Left cardiac atrium (tissue), 4 donors: Measurements from ENCODE around the gene AZU1. TPM values are rescaled to one million over a fixed set of nuclear protein-coding genes. Genes with fewer than 3 reads are reported as not detected.
"Not testable (repeated sequence)": the region's sequence is repeated elsewhere in the genome, so short reads cannot be mapped to it uniquely, and the experiment has no call there.

Experiments
- ATAC-seq, 2 donors: fragments of 200-7000 bp; cut with Tn5 transposase; one replicate each; pipeline ENCODE4 v1.9.1; 2020; ENCODE audit warnings: mild to moderate bottlenecking in 2 of 2, moderate library complexity in 2 of 2
- DNase-seq: peaks from one replicate; pipeline ENCODE4 v3.0.0-alpha.2; 2020
- intact Hi-C, 2 donors: fragments of 100-400 bp; cut with DNase I; formaldehyde crosslinking; loops; one replicate each; pipeline versions ENCODE4 v1.14.1 to v1.15.1; 2022 to 2023
- microRNA-seq, 2 donors: library from miRNA; unstranded; fragments of <30 nt; microRNA quantifications; one replicate each; pipeline ENCODE4 v1.2.0, GENCODE V29; 2020
- total RNA-seq, 2 donors: library from RNA; stranded (reverse); fragmentation: NEBNext Ultra II Directional; extraction: Animal tissue kit (Norgen Biotek cat#: 25700); gene quantifications; one replicate each; pipeline ENCODE4 v1.2.1, GENCODE V29; 2021
- donor health status: DM: no; HTN: yes; CAD: no.
- donor health status: DM: no; HTN: yes; CAD: no; lungs with severe emphysema.
- donor health status: DM: yes; HTN: yes; CAD: no.
- donor health status: Dilated cardiomyopathy.

AZU1 gene
- total RNA-seq, 2 donors from 2014 or later, result 0.18 TPM; not detected in 1

DNA sequence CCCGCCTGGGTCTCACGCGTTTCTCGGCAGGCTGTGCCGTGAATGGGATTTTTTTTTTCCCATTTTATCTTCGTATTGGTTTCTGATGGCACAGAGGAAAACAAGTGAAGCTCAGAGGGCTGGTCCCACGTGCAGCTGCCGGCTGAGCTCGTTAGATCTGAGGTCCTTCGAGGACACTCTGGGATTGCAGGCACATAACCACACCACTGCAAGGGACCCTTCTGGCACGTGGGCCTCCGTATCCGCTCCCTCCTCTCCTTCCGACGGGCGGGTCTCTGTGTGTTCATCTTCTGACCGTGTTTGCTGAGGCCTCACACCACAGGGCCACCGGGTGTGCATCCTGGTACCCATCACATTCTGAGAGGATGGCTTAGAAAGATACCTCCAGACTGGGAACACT lies 48.5 kb downstream of the AZU1 start:
- intact Hi-C loops, result no loop called here
- no peak for ATAC-seq
- DNase-seq, result no peak

DNA sequence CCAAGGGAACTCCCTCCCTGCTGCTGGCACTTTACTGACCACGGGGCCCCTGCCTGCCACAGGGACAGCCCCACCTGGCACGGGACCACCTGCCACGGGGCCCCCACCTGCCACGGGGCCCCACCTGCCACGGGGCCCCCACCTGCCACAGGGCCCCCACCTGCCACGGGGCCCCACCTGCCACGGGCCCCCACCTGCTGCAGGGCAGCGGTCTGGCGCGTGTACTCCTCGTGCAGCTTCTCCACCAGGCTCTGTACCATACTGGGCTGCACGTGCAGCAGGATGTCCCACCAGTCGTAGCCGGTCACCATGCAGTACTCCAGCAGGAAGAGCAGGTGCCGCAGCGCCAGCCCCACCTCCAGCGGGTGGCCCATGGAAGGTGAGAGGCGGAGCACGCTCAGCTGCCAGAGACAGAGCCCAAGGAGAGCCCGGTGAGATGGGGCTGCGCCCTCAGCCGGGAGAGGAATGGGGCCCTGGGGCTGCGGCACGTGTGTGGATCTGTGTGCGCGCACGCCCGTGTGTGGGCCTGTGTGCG lies 49.2 kb downstream of the AZU1 start:
- no peak for ATAC-seq
- no peak for DNase-seq
- intact Hi-C loops, result no loop called here

DNA sequence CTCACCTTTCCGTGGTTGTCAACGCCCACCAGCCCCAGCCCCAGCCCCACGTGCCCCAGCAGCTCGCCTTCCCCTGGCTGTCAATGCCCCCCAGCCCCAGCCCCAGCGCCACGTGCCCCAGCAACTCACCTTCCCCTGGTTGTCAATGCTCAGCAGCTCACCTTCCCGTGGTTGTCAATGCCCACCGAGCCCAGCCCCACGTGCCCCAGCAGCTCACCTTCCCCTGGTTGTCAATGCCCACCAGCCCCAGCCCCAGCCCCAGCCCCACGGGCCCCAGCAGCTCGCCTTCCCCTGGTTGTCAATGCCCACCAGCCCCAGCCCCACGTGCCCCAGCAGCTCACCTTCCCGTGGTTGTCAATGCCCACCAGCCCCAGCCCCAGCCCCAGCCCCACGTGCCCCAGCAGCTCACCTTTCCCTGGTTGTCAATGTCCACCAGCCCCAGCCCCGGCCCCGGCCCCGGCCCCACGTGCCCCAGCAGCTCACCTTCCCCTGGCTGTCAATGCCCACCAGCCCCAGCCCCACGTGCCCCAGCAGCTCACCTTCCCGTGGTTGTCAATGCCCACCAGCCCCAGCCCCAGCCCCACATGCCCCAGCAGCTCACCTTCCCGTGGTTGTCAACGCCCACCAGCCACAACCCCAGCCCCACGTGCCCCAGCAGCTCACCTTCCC lies 50.5 kb downstream of the AZU1 start:
- ATAC-seq, DNase-seq, intact Hi-C loops: not testable (repeated sequence)

DNA sequence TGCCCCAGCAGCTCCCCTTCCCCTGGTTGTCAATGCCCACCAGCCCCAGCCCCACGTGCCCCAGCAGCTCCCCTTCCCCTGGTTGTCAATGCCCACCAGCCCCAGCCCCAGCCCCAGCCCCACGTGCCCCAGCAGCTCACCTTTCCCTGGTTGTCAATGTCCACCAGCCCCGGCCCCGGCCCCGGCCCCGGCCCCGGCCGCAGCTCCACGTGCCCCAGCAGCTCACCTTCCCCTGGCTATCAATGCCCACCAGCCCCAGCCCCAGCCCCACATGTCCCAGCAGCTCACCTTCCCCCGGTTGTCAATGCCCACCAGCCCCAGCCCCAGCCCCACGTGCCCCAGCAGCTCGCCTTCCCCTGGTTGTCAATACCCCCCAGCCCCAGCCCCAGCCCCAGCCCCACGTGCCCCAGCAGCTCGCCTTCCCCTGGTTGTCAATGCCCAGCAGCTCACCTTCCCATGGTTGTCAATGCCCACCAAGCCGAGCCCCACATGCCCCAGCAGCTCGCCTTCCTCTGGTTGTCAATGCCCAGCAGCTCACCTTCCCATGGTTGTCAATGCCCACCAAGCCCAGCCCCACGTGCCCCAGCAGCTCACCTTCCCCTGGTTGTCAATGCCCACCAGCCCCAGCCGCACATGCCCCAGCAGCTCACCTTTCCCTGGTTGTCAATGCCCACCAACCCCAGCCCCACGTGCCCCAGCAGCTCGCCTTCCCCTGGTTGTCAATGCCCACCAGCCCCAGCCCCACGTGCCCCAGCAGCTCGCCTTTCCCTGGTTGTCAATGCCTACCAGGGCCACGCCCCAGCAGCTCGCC lies 51.3 kb downstream of the AZU1 start:
- ATAC-seq, DNase-seq, intact Hi-C loops: not testable (repeated sequence)

DNA sequence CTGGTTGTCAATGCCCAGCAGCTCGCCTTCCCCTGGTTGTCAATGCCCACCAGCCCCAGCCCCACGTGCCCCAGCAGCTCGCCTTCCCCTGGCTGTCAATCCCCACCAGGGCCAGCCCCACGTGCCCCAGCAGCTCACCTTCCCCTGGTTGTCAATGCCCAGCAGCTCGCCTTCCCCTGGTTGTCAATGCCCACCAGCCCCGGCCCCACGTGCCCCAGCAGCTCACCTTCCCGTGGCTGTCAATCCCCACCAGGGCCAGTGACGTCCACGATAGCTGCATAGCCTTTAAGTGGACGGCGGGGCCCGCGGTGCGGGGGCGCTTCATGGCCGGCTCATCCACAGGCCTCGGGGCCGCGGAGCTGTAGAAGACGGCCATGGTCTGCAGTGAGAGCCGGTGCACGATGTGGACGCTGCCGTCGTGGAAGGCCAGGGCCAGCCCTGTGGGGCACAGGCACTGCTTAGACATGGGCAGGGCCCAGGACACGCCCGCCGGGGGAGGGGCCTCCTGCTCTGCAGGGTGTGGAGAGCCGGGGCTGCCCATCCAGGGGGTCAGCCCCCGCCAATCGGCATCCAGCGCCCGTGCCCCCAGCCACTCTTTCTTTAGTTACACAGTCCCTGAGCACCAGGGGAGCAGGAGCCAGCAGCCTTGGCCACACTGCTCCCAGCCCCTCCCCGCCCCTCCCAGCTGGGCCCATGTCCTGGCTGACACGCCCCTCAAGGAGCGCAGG lies 52.2 kb downstream of the AZU1 start:
- ATAC-seq (no peak), DNase-seq (no peak)
- intact Hi-C loops, result no loop called here

Small RNA genes within 50 kb of the gene (microRNA-seq; reads per million reads assigned to microRNA genes)
- gene MIR3187 (0.82 to 2.0 reads per million in 2 donors), gene MIR4745 (1.1 to 1.2 reads per million in 2 donors)

Other genes starting within 250 kb of the AZU1 start
- gene HCN2, start 238.0 kb upstream of the AZU1 start, total RNA-seq, result 1 to 10 TPM; 4.3 to 10.0 TPM
- 10 to 100 TPM; 33.7 to 43.6 TPM for gene POLRMT, start 194.3 kb upstream of the AZU1 start, total RNA-seq
- gene FGF22, start 188.0 kb upstream of the AZU1 start, total RNA-seq, result under 1 TPM in 1 of 2 donors, not detected in 1; 0.44 TPM
- 10 to 100 TPM; 19.2 to 35.9 TPM for gene RNF126, start 164.6 kb upstream of the AZU1 start, total RNA-seq
- gene FSTL3, start 151.4 kb upstream of the AZU1 start, total RNA-seq, result 100 to 1,000 TPM in 1 of 2 donors, 10 to 100 TPM in 1; 33.5 to 118 TPM
- gene PRSS57, start 132.4 kb upstream of the AZU1 start, total RNA-seq, result not detected
- 10 to 100 TPM; 48.9 to 49.7 TPM for gene PALM, start 118.9 kb upstream of the AZU1 start, total RNA-seq
- under 1 TPM in 1 of 2 donors, not detected in 1; 0.18 TPM for gene MISP, start 76.7 kb upstream of the AZU1 start, total RNA-seq
- gene PTBP1, start 30.4 kb upstream of the AZU1 start, total RNA-seq, result 100 to 1,000 TPM in 1 of 2 donors, 10 to 100 TPM in 1; 90.1 to 131 TPM
- gene PLPPR3, start 5.9 kb upstream of the AZU1 start, total RNA-seq, result under 1 TPM; 0.21 to 0.27 TPM
- not detected for gene PRTN3, start 13.2 kb downstream of the AZU1 start, total RNA-seq
- gene ELANE, start 24.5 kb downstream of the AZU1 start, total RNA-seq, result 1 to 10 TPM; 1.5 to 2.4 TPM
- gene CFD, start 31.8 kb downstream of the AZU1 start, total RNA-seq, result 100 to 1,000 TPM; 277 to 861 TPM
- 10 to 100 TPM; 25.4 to 27.4 TPM for gene MED16, start 65.3 kb downstream of the AZU1 start, total RNA-seq
- gene RNU6-9, start 65.6 kb downstream of the AZU1 start, total RNA-seq, result not detected
- 10 to 100 TPM; 18.3 to 31.6 TPM for gene R3HDM4, start 85.4 kb downstream of the AZU1 start, total RNA-seq
- not detected for gene KISS1R, start 89.5 kb downstream of the AZU1 start, total RNA-seq
- gene ARID3A, start 98.2 kb downstream of the AZU1 start, total RNA-seq, result 1 to 10 TPM; 5.3 to 5.8 TPM
- 10 to 100 TPM; 16.2 to 17.2 TPM for gene WDR18, start 156.5 kb downstream of the AZU1 start, total RNA-seq
- gene GRIN3B, start 172.6 kb downstream of the AZU1 start, total RNA-seq, result under 1 TPM in 1 of 2 donors, not detected in 1; 0.06 TPM
- 100 to 1,000 TPM; 110 to 144 TPM for gene TMEM259, start 193.3 kb downstream of the AZU1 start, total RNA-seq
- gene RNU6-2, start 193.7 kb downstream of the AZU1 start, total RNA-seq, result not detected
- gene CNN2, start 198.8 kb downstream of the AZU1 start, total RNA-seq, result 10 to 100 TPM; 74.4 to 83.8 TPM
- 10 to 100 TPM in 1 of 2 donors, 1 to 10 TPM in 1; 7.7 to 10.0 TPM for gene ABCA7, start 212.3 kb downstream of the AZU1 start, total RNA-seq
- 10 to 100 TPM; 10.6 to 12.6 TPM for gene ARHGAP45, start 239.3 kb downstream of the AZU1 start, total RNA-seq